RWPE1 (cell line): Measurements from ENCODE around the gene PRCD.

Experiments
- CTCF ChIA-PET: fragments of 350-600 bp; sonication (Branson Sonifier 250); formaldehyde crosslinking; extraction: SDS; loops from one replicate; lab custom pipeline; 2021; lab: Yijun Ruan, JAX
- POLR2A ChIA-PET: fragments of 400-600 bp; formaldehyde crosslinking; extraction: SDS; loops from one replicate; lab custom pipeline; 2020; ENCODE audit warnings: antibody characterized with exemption; ENCODE audit not compliant: low non-redundant PET; lab: Yijun Ruan, JAX
- DNase-seq: peaks from one replicate; pipeline ENCODE4 v3.0.0; 2012; ENCODE audit warnings: low spot score
- H3K27ac ChIP-seq: fragments of 450-650 bp; 2 replicates; pipeline ENCODE4 v1.5.1; 2017
- TF ChIP-seq, protein P1 (sequence below): fragments of 450-650 bp; conservative IDR thresholded peaks from 2 replicates; pipeline ENCODE4 v1.5.1; 2017; ENCODE audit warnings: low read depth, mild to moderate bottlenecking

PRCD gene

DNA sequence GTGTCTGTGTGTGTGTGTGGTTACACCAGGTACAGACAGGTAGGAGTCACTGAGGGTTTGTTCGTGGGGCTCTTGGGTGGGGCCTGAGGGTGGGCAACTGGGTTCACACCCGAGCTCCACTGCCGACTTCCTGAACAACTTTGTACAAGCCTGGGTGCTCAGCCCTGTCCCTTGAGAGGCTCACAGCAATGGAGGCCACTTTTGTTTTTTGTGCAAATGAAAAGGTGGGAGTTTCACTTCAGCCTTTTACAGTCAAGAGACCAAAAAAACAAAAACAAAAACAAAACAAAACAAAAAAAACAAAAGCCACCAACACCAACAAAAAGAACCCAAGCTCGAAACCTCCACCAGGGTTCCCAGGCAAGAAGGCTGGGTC, 41.0 kb upstream of the PRCD start:
- H3K27ac ChIP-seq, result peak overlapping the region; percentile 89
- DNase-seq, result no peak
- ChIA-PET POLR2A (interaction anchor here (1.3 kb wide), 1 partner anchor 8 kb away, joined by 4 read pairs; no protein-coding TSS in a partner anchor), CTCF (interaction anchor here (0.7 to 1.3 kb wide), 2 partner anchors 91 to 357 kb away, joined by 3 to 8 read pairs; no protein-coding TSS in a partner anchor)
- TF ChIP-seq, protein P1, sequence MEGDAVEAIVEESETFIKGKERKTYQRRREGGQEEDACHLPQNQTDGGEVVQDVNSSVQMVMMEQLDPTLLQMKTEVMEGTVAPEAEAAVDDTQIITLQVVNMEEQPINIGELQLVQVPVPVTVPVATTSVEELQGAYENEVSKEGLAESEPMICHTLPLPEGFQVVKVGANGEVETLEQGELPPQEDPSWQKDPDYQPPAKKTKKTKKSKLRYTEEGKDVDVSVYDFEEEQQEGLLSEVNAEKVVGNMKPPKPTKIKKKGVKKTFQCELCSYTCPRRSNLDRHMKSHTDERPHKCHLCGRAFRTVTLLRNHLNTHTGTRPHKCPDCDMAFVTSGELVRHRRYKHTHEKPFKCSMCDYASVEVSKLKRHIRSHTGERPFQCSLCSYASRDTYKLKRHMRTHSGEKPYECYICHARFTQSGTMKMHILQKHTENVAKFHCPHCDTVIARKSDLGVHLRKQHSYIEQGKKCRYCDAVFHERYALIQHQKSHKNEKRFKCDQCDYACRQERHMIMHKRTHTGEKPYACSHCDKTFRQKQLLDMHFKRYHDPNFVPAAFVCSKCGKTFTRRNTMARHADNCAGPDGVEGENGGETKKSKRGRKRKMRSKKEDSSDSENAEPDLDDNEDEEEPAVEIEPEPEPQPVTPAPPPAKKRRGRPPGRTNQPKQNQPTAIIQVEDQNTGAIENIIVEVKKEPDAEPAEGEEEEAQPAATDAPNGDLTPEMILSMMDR, result no peak

DNA sequence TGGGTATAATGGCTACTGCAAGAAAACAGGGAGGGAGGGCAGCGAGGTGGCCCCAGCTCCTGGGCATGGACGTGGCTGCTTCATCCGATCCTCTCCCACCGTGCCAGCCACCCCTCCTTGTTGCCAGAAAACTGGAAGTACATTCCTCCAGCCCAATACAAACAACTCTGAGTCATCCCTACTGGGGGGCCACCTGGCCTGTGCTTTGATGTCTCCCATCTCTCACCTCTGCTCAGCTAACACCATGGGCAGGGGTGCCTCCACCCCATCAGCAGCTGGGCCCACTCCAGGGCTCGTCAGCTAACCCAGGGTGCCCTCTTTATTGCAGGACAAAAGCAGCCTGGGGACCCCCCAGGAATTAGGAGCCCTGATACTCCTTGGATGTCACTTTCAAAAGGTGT, 40.6 kb upstream of the PRCD start:
- peak; percentile 62 for DNase-seq
- ChIA-PET CTCF (interaction anchor here (0.6 to 1.0 kb wide), 4 partner anchors 8 to 33 kb away, joined by 3 read pairs; no protein-coding TSS in a partner anchor), POLR2A (interaction anchor here (1.3 kb wide), 1 partner anchor 9 kb away, joined by 4 read pairs; no protein-coding TSS in a partner anchor)
- TF ChIP-seq, protein P1, result no peak
- peak overlapping the region; percentile 89 for H3K27ac ChIP-seq

DNA sequence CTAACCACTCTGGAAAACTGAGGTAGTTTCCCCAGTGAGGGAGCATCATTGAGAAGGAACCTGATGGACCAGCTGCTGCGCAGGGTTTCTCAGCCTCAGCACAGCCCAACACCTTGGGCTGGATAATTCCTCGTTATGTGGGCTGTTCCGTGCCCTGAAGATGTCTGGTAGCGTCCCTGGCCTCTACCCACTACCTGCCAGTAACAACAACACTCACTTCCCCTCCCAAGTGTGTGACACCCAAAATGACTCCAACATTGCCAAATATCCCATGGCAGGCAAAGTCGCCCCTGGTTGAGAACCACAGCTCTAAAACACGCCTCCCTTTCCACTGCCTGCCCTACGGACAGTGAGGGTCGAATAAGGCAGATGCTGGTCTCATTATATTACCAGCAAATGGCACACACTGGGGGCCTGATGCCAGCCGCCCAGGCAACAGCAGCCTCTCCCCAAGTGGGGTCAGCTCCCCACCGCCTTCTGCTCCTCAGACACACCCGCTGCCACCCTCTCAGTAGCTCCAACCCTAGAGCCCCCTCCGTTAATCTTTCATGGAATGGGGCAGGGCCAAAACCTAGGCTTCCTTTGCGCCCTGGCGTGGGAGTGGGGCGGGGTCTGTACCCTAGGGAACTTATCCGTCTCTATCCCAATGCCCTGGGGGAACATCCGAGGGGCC, 39.6 kb upstream of the PRCD start:
- ChIA-PET POLR2A (no interaction called here), CTCF (interaction anchor here (0.5 to 1.0 kb wide), 3 partner anchors 13 to 130 kb away, joined by 3 to 4 read pairs (median 3); no protein-coding TSS in a partner anchor)
- DNase-seq, result no peak
- TF ChIP-seq, protein P1, result no peak
- peak overlapping the region; percentile 89 for H3K27ac ChIP-seq

DNA sequence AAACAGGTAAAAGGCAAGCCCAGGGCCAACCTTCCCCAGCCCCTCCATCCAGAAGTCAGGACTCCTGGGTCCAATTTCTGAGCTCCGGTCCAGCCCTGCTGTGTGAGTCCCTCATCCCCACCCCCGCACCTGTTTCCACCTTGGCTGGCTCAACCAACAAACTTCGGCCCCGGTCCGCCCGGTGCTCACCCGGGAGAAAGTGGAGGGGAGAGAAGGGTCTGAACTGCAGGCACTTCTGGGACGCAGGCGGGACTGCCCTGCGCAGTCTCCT, 39.2 kb upstream of the PRCD start:
- ChIA-PET POLR2A (no interaction called here), CTCF (interaction anchor here (0.5 kb wide), 1 partner anchor 130 kb away, joined by 4 read pairs; no protein-coding TSS in a partner anchor)
- no peak for DNase-seq
- TF ChIP-seq, protein P1, result no peak
- H3K27ac ChIP-seq, result peak overlapping the region; percentile 89

DNA sequence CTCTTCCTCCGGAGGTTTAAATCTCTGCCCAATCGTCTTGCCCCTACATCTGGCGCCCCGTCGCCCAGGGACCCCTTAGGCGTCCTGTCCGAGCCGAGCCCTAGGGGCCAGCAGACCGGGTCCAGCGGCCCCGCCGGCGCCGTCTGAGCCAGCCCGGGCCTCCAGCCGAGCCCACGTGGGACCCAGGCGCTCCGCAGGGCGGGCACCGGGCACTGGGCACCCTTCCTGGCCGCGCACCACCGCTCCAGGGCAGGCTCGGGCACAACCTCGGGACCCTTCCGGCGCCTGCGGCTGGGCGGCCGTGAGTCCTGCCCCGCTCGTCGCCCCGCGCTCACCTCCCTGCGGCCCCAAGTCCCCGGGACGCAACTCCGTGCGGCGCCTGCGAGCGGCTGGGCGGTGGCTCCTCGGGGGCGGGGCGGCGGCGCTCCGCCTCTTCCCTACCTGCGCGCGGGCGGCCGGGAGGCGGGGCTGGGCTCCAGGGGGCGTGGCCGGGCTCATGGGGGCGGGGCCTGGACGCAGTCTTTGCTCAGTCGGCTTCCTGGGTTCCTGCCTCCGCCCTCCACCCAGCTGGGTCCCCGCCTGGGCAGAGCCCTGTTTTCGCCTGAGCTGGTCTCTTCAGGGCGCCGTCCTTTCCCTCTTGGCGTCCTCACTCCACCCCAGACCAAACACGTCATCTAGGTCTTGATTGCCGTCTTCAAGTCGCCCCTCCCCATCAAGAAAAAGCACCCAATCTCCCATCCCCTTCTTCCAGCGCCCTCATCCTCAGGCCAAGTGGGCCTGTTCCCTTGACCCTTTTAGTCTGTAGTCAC, 38.6 kb upstream of the PRCD start, which contains the start of gene RHBDF2:
Gene RHBDF2, minus strand, starts transcription at position 406 of the 809 bp plus-strand sequence. CDS start 19,899 bp downstream, outside the sequence.
- POLR2A ChIA-PET, result interaction anchor here (0.5 to 1.0 kb wide), 3 partner anchors 34 to 480 kb away, joined by 3 to 7 read pairs (median 3); partner anchors contain the start of gene AANAT
- peak within 1 kb of the TSS; percentile 89 for H3K27ac ChIP-seq
- peak; percentile 90 for DNase-seq
- CTCF ChIA-PET, result interaction anchor here (1.1 to 1.9 kb wide), 2 partner anchors 42 to 103 kb away, joined by 4 to 8 read pairs; no protein-coding TSS in a partner anchor
- TF ChIP-seq, protein P1, result no peak

DNA sequence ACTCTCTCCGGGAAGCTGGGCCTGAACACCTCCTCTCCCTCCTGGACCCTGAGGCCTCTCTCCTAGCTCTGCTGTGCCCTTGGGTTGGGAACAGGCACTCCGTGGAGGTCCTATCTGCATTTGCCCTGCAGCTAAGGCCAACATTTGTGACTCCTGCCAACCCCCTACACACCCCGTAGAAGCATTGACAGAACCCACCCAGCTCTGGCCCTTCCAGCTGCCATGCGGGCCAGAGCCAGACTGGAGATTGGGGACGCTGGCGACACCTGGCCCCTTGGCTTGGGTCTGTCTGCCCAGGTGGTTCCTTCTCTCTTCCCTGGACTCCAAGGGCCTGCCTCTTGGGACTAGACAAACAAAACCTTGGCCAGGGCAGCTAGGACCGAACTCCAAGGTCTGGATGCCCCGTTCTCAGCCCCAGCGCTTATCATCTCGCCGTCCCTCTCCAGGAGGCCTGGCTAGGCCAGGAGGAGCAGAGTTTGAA, 38.0 kb upstream of the PRCD start:
- CTCF ChIA-PET, result interaction anchor here (1.1 to 1.9 kb wide), 2 partner anchors 43 to 104 kb away, joined by 4 to 8 read pairs; no protein-coding TSS in a partner anchor

More for the DNA sequence above, 38.0 kb upstream of the PRCD start:
- TF ChIP-seq, protein P1, result no peak
- H3K27ac ChIP-seq, result peak overlapping the region; percentile 89
- DNase-seq, result no peak
- POLR2A ChIA-PET, result interaction anchor here (0.5 to 1.0 kb wide), 4 partner anchors 35 to 479 kb away, joined by 3 to 9 read pairs (median 5); partner anchors contain the start of gene AANAT
